ENCODE measurements around the gene RBM20. TPM values are rescaled to one million over a fixed set of nuclear protein-coding genes. Genes with fewer than 3 reads are reported as not detected.
"Not testable (repeated sequence)": the region's sequence is repeated elsewhere in the genome, so short reads cannot be mapped to it uniquely, and the experiment has no call there.

The RBM20 gene
- polyA plus RNA-seq, 3 donors = 2.6 to 5.1 (median 4.7) TPM

GRCh38 chr10:110646417-110647135, 2.4 kb downstream of the RBM20 start:
- no peak for DNase-seq (ENCODE audit: low read depth in 3 of 3, low spot score in 2 of 3)

GRCh38 chr10:110647136-110647430, 2.9 kb downstream of the RBM20 start:
- no peak for DNase-seq (ENCODE audit: low read depth in 3 of 3, low spot score in 2 of 3)

- no peak for DNase-seq (ENCODE audit: low read depth in 3 of 3, low spot score in 2 of 3)
Observed at GRCh38 chr10:110648692-110649346, 4.7 kb downstream of the RBM20 start.

- DNase-seq (ENCODE audit: low read depth in 3 of 3, low spot score in 2 of 3) = no peak
Observed at GRCh38 chr10:110649347-110650264, 5.5 kb downstream of the RBM20 start.

GRCh38 chr10:110650265-110650668, 6.1 kb downstream of the RBM20 start:
- DNase-seq (ENCODE audit: low read depth in 3 of 3, low spot score in 2 of 3) = no peak

- no peak for DNase-seq (ENCODE audit: low read depth in 3 of 3, low spot score in 2 of 3)
Observed at GRCh38 chr10:110651044-110651958, 7.2 kb downstream of the RBM20 start.

GRCh38 chr10:110652475-110653118, 8.5 kb downstream of the RBM20 start:
- no peak for DNase-seq (ENCODE audit: low read depth in 3 of 3, low spot score in 2 of 3)

GRCh38 chr10:110655320-110655719, 11.2 kb downstream of the RBM20 start:
- DNase-seq (ENCODE audit: low read depth in 3 of 3, low spot score in 2 of 3) = no peak

- no peak for DNase-seq (ENCODE audit: low read depth in 3 of 3, low spot score in 2 of 3)
Observed at GRCh38 chr10:110656612-110657011, 12.5 kb downstream of the RBM20 start.

- DNase-seq (ENCODE audit: low read depth in 3 of 3, low spot score in 2 of 3) = no peak
Observed at GRCh38 chr10:110657973-110658691, 14.0 kb downstream of the RBM20 start.

GRCh38 chr10:110659558-110659957, 15.4 kb downstream of the RBM20 start:
- DNase-seq (ENCODE audit: low read depth in 3 of 3, low spot score in 2 of 3) = no peak

- not testable (repeated sequence) for DNase-seq (ENCODE audit: low read depth in 3 of 3, low spot score in 2 of 3)
Observed at GRCh38 chr10:110660289-110660688, 16.2 kb downstream of the RBM20 start.

GRCh38 chr10:110661292-110661691, 17.2 kb downstream of the RBM20 start:
- DNase-seq (ENCODE audit: low read depth in 3 of 3, low spot score in 2 of 3) = no peak

GRCh38 chr10:110664483-110665420, 20.6 kb downstream of the RBM20 start:
- no peak for DNase-seq (ENCODE audit: low read depth in 3 of 3, low spot score in 2 of 3)

GRCh38 chr10:110666259-110666658, 22.1 kb downstream of the RBM20 start:
- DNase-seq (ENCODE audit: low read depth in 3 of 3, low spot score in 2 of 3) = not testable (repeated sequence)

- DNase-seq (ENCODE audit: low read depth in 3 of 3, low spot score in 2 of 3) = no peak
Observed at GRCh38 chr10:110666673-110667072, 22.5 kb downstream of the RBM20 start.

GRCh38 chr10:110667620-110668343, 23.6 kb downstream of the RBM20 start:
- no peak for DNase-seq (ENCODE audit: low read depth in 3 of 3, low spot score in 2 of 3)

GRCh38 chr10:110668443-110668842, 24.3 kb downstream of the RBM20 start:
- DNase-seq (ENCODE audit: low read depth in 3 of 3, low spot score in 2 of 3) = no peak
